ENCODE data around the gene VPS13D.
"Not testable (repeated sequence)": the region's sequence is repeated elsewhere in the genome, so short reads cannot be mapped to it uniquely, and the experiment has no call there.

The VPS13D gene

DNA sequence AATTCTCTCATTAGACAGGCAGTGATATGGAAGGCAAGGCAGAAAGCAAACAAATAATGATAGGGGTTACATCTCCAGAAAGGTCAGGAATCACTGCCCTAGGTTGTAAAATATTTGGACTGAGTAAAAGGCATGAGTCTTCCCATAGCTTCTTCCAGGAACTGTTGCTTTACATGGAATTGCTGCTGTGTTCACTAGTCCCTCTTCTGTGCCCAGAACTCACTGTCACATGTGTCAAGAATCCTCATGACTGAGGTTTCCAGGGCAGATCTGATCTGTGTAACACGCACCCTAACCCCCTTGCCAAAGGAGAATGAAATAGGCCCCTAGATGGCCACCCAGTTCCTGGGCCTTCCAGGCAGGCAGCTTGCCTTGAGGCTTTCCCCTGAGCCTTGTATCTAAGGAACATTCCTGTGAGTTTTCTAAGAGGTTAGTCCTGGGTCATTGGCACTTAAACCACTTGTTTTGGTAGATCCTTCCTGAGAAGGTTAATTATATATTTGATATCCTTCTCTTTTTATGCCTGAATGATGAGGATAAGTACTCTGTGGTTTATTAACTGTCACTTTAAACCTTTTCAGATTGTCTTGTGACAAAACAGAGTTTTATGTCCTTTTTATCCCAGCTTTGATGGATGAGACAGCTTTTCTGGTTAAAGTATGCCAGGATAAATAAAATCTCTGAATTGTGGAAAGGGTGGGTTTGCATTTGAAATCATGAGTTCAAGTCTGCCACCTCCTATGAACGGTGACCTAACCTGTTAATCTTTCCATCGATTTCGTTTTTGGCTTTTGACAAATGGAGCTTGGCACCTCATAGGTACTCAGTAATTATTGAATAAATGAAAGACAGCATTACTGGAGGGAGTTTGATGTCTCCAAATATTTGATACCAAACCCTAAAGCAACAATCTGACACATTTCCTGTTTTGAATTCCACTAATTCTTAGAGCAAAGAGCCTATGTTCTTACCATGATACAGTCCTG is 224.9 kb downstream of the VPS13D start:
- in situ Hi-C loops (cut with HindIII; ENCODE audit: low pct_unique_long_range_greater_than_20kb, low sequenced_read_pairs): no loop called here
- no peak for DNase-seq (ENCODE audit: low read depth in 1 of 2, low spot score in 1 of 2)
- TF ChIP-seq JUND (IDR thresholded peaks at IDR 0.05; ENCODE audit: low read depth): no peak

GRCh38 chr1:12456081-12456480 is 226.3 kb downstream of the VPS13D start:
- DNase-seq (ENCODE audit: low read depth in 1 of 2, low spot score in 1 of 2); in situ Hi-C loops (cut with HindIII; ENCODE audit: low pct_unique_long_range_greater_than_20kb, low sequenced_read_pairs): not testable (repeated sequence)

DNA sequence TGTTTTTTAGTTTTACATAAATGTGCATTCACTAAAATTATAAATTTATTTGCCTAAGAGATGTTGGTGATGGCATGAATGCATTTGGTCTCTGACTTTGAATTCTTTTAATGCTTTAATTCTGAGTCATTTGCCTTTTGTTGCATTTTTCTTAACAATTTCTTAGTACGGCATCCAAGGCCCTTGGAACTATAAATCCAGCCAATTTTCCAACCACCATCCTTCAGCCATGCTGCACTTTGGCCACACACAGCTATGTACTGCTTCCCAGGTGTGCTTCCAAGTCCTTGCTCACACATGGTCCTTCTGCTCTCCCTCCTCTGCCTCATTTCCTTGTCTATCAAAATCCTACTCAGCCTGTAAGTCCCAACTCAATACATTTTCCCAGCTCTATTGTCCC is 227.1 kb downstream of the VPS13D start:
- no peak for DNase-seq (ENCODE audit: low read depth in 1 of 2, low spot score in 1 of 2)
- no peak for TF ChIP-seq JUND (IDR thresholded peaks at IDR 0.05; ENCODE audit: low read depth)
- in situ Hi-C loops (cut with HindIII; ENCODE audit: low pct_unique_long_range_greater_than_20kb, low sequenced_read_pairs): no loop called here

- no peak for TF ChIP-seq JUND (IDR thresholded peaks at IDR 0.05; ENCODE audit: low read depth)
- in situ Hi-C loops (cut with HindIII; ENCODE audit: low pct_unique_long_range_greater_than_20kb, low sequenced_read_pairs): no loop called here
- no peak for DNase-seq (ENCODE audit: low read depth in 1 of 2, low spot score in 1 of 2)
These were observed 227.9 kb downstream of the VPS13D start for GRCh38 chr1:12457771-12458170.

DNA sequence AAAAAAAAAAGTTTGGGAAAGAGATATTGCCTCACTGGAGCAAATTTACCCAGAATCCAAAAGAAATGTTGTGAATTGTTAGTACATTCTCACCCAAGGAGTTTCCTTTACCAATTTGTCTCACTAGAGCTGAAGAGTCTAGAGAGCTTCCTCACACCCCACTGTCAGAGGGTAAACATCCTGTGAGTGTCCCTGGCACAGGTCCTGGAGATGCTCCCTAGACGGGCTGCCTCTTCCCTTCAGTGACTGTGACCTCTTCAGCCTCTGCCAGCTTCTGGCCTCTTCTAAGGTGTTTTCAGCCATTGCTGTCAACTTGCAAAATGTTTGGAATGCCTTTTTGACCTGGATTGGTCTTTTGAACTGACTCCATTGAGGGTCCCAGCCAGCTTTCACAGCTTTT is 228.7 kb downstream of the VPS13D start:
- TF ChIP-seq JUND (IDR thresholded peaks at IDR 0.05; ENCODE audit: low read depth): no peak
- in situ Hi-C loops (cut with HindIII; ENCODE audit: low pct_unique_long_range_greater_than_20kb, low sequenced_read_pairs): no loop called here
- no peak for DNase-seq (ENCODE audit: low read depth in 1 of 2, low spot score in 1 of 2)

DNA sequence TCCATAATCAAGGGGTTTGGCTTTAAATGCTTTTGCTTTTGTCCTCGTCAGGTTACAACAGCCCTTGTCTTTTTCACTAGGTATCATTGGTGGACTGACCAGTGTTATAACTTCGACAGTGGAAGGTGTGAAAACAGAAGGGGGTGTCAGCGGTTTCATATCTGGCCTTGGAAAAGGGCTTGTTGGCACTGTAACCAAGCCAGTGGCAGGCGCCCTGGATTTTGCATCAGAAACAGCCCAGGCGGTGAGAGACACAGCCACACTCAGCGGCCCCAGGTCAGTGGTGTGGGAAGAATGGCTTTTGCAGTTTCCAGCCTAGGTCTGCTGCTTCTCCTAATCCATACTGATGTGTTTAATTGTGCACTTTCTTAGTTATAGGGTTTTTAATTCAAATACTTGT is 230.3 kb downstream of the VPS13D start:
- no peak for TF ChIP-seq JUND (IDR thresholded peaks at IDR 0.05; ENCODE audit: low read depth)
- in situ Hi-C loops (cut with HindIII; ENCODE audit: low pct_unique_long_range_greater_than_20kb, low sequenced_read_pairs): no loop called here
- no peak for DNase-seq (ENCODE audit: low read depth in 1 of 2, low spot score in 1 of 2)

DNA sequence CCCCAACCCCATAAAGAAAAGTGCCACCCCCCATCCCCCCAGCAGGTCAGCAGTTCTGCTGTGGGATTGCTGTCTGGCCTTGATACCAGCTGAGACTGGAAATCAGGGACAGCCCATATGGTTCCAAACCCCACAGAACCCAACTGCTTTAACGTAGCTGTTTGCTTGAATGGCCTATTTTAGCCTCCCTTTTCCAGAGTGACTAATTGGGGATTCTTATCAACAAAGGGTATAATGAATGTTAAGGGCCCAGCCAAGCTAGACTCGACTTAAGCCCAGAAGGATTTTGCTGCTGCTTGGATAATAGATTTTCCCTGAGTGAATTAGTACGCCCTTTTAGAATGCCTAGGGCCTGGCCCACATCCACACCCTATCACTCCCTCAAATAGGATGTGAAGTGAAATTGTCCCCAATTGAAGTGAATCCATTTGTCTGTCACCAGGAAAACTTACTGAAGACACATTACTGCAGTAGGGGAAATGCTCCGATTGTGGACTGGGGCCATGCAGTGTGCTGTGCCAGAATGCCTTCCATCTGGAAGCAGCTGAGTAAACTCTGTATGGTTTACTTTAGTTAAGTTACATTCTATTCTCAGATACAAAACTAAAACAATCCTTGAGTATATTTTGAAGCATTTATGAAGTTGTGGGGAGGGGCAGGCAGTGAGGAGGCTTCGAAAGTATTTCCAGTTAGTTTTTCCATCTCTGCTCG is 231.2 kb downstream of the VPS13D start:
- no peak for TF ChIP-seq JUND (IDR thresholded peaks at IDR 0.05; ENCODE audit: low read depth)
- DNase-seq (ENCODE audit: low read depth in 1 of 2, low spot score in 1 of 2): no peak
- in situ Hi-C loops (cut with HindIII; ENCODE audit: low pct_unique_long_range_greater_than_20kb, low sequenced_read_pairs): no loop called here

DNA sequence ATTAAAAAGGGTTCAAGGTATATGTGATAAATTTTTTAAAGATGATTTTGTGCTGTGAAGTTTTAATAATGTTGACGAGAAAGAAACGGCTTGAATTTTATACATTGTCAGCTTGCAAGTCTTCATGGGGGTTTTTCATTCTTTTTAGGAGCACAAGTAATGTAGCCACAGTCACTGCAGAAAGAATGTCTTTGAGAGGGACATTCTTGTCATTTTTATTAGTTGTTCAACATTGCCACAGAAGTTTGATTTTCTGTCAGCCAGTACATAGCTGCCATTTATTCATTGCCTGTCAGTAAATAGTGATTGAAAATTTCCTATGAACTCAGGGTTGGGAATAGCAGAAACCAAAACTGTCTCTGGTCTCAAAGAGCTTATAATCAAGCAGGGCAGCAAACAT is 231.9 kb downstream of the VPS13D start:
- in situ Hi-C loops (cut with HindIII; ENCODE audit: low pct_unique_long_range_greater_than_20kb, low sequenced_read_pairs): no loop called here
- no peak for DNase-seq (ENCODE audit: low read depth in 1 of 2, low spot score in 1 of 2)
- TF ChIP-seq JUND (IDR thresholded peaks at IDR 0.05; ENCODE audit: low read depth): no peak

DNA sequence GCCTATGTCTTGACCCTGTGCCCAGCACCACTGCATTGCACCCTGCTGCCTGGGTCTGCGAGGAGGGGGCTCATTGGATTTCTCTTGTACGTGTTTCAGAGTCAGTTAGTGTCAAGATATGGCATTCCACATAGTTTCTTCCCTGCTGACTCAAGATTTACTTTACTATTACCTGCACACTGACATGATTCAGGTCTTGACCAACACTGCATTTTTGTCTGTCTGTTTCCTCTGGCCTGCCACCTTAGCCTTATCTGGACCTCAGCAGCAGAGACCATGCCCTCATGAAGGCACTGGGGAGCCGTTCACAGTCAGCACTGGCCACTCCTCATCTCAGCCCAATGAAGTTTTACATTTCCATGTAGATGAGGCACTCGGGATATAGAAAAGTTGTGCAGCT is 232.8 kb downstream of the VPS13D start:
- no peak for TF ChIP-seq JUND (IDR thresholded peaks at IDR 0.05; ENCODE audit: low read depth)
- no peak for DNase-seq (ENCODE audit: low read depth in 1 of 2, low spot score in 1 of 2)
- in situ Hi-C loops (cut with HindIII; ENCODE audit: low pct_unique_long_range_greater_than_20kb, low sequenced_read_pairs): no loop called here

GRCh38 chr1:12464045-12464461 is 234.2 kb downstream of the VPS13D start:
- TF ChIP-seq JUND (IDR thresholded peaks at IDR 0.05; ENCODE audit: low read depth): no peak
- no peak for DNase-seq (ENCODE audit: low read depth in 1 of 2, low spot score in 1 of 2)
- in situ Hi-C loops (cut with HindIII; ENCODE audit: low pct_unique_long_range_greater_than_20kb, low sequenced_read_pairs): no loop called here

GRCh38 chr1:12464598-12465056 is 234.8 kb downstream of the VPS13D start:
- DNase-seq (ENCODE audit: low read depth in 1 of 2, low spot score in 1 of 2): no peak
- in situ Hi-C loops (cut with HindIII; ENCODE audit: low pct_unique_long_range_greater_than_20kb, low sequenced_read_pairs): no loop called here
- TF ChIP-seq JUND (IDR thresholded peaks at IDR 0.05; ENCODE audit: low read depth): no peak

DNA sequence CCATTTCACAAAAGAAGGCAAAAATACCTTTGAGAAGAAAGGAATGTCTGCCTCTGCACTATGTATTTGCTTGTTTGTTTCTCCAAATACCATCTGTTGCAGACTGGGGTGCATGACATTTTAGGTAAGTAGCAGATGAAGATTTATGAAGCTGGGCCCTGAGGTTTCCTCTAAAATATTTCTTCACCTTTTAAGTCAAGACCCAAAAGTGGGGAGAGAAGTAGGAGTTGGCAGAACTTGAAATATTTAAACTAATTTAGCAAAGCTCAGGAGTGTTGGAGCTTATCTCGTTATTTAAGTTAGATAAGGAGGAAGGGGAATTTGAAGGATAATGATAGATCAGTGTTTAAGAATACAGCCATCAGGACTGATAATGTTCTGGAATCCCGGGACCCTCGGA is 235.3 kb downstream of the VPS13D start:
- no peak for TF ChIP-seq JUND (IDR thresholded peaks at IDR 0.05; ENCODE audit: low read depth)
- DNase-seq (ENCODE audit: low read depth in 1 of 2, low spot score in 1 of 2): no peak
- in situ Hi-C loops (cut with HindIII; ENCODE audit: low pct_unique_long_range_greater_than_20kb, low sequenced_read_pairs): no loop called here

DNA sequence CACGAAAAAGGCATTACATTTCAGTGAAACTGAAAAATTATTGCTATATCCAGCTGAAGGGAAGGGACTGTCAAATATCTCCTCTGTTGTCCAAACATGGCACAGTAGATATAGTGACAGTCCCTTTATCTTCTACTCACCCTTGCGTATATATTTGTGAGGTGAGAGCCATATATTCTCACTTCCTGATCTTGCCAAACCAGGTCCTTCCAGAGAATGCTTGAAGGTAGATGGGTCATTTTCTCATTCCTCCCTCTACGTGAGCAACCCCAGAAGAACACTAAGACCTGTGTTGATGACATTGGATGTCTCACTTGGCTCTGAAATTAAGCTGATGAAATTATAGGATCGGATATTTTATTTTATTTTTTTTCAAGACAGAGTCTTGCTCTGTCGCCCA is 237.0 kb downstream of the VPS13D start:
- no peak for TF ChIP-seq JUND (IDR thresholded peaks at IDR 0.05; ENCODE audit: low read depth)
- in situ Hi-C loops (cut with HindIII; ENCODE audit: low pct_unique_long_range_greater_than_20kb, low sequenced_read_pairs): no loop called here
- DNase-seq (ENCODE audit: low read depth in 1 of 2, low spot score in 1 of 2): no peak

Data from T47D (cell line).